ENCODE results near the gene HMG20A. TPM values are rescaled to one million over a fixed set of nuclear protein-coding genes. Genes with fewer than 3 reads are reported as not detected.

Gene HMG20A
- polyA plus RNA-seq, 1 donor from 2014 or later: 52.2 TPM

DNA sequence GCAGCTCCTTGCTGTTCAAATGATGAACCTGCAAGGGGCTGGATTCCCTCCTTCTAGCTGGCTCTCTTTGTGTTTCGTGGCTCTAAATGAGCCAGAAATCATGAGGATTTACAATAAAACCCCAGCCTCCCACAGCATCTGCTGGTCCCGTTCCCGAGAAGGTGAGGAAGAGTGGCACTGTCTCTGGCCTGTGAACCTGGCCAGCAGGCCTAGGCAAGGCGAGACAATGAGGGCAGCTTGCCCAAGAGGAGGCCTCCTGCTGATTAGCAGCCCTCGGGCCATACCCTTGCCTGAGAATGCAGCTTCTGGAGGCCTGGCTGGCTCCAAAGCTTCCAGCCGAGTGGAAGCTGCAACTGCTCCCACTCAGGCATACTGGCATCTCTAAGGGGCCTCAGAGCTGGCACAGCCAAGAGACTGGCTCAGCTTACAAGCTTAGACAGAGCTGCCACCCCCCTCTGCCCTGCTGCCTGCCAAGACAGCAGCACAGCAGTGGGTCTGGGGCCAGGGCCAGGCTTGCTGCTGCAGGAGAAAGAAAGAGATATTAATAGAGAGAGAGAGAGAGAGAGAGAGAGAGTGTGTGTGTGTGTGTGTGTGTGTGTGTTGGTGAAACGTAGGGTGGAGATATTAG, 76.5 kb downstream of the HMG20A start:
- no peaks in the 10 kb centered on the region for H3K36me3 ChIP-seq (ENCODE audit: insufficient read depth, low read length)
- peak overlapping the region; percentile 44 for H3K9ac ChIP-seq (ENCODE audit: low read length)
- peak overlapping the region; percentile 35 for H2AFZ ChIP-seq (ENCODE audit: low read depth, low read length)
- peak; percentile 33 for TF ChIP-seq SMC3 (conservative IDR thresholded peaks at IDR 0.05; ENCODE audit: poor library complexity)
- no peak for TF ChIP-seq EZH2 (IDR thresholded peaks at IDR 0.05; ENCODE audit: borderline replicate concordance, insufficient read depth, low read length, poor library complexity, severe bottlenecking)
- TF ChIP-seq TAF1 (IDR thresholded peaks at IDR 0.05; ENCODE audit: low read depth): no peak
- TF ChIP-seq EP300 (conservative IDR thresholded peaks at IDR 0.05; ENCODE audit: poor library complexity, severe bottlenecking): no peak
- TF ChIP-seq, protein P1, sequence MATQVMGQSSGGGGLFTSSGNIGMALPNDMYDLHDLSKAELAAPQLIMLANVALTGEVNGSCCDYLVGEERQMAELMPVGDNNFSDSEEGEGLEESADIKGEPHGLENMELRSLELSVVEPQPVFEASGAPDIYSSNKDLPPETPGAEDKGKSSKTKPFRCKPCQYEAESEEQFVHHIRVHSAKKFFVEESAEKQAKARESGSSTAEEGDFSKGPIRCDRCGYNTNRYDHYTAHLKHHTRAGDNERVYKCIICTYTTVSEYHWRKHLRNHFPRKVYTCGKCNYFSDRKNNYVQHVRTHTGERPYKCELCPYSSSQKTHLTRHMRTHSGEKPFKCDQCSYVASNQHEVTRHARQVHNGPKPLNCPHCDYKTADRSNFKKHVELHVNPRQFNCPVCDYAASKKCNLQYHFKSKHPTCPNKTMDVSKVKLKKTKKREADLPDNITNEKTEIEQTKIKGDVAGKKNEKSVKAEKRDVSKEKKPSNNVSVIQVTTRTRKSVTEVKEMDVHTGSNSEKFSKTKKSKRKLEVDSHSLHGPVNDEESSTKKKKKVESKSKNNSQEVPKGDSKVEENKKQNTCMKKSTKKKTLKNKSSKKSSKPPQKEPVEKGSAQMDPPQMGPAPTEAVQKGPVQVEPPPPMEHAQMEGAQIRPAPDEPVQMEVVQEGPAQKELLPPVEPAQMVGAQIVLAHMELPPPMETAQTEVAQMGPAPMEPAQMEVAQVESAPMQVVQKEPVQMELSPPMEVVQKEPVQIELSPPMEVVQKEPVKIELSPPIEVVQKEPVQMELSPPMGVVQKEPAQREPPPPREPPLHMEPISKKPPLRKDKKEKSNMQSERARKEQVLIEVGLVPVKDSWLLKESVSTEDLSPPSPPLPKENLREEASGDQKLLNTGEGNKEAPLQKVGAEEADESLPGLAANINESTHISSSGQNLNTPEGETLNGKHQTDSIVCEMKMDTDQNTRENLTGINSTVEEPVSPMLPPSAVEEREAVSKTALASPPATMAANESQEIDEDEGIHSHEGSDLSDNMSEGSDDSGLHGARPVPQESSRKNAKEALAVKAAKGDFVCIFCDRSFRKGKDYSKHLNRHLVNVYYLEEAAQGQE (IDR thresholded peaks at IDR 0.05; ENCODE audit: borderline replicate concordance): no peak
- no peak for TF ChIP-seq MXI1 (conservative IDR thresholded peaks at IDR 0.05; ENCODE audit: poor library complexity, severe bottlenecking)
- no peak for TF ChIP-seq POLR2AphosphoS5 (IDR thresholded peaks at IDR 0.05)
- TF ChIP-seq RAD21 (conservative IDR thresholded peaks at IDR 0.05): peak; percentile 17
- TF ChIP-seq, protein P2, sequence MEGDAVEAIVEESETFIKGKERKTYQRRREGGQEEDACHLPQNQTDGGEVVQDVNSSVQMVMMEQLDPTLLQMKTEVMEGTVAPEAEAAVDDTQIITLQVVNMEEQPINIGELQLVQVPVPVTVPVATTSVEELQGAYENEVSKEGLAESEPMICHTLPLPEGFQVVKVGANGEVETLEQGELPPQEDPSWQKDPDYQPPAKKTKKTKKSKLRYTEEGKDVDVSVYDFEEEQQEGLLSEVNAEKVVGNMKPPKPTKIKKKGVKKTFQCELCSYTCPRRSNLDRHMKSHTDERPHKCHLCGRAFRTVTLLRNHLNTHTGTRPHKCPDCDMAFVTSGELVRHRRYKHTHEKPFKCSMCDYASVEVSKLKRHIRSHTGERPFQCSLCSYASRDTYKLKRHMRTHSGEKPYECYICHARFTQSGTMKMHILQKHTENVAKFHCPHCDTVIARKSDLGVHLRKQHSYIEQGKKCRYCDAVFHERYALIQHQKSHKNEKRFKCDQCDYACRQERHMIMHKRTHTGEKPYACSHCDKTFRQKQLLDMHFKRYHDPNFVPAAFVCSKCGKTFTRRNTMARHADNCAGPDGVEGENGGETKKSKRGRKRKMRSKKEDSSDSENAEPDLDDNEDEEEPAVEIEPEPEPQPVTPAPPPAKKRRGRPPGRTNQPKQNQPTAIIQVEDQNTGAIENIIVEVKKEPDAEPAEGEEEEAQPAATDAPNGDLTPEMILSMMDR (IDR thresholded peaks at IDR 0.05; ENCODE audit: poor library complexity, severe bottlenecking): peak; percentile 45
- no peaks in the 10 kb centered on the region for H3F3A ChIP-seq (ENCODE audit: insufficient read depth, low read length, poor library complexity, severe bottlenecking)
- no peaks in the 10 kb centered on the region for H3K9me3 ChIP-seq (ENCODE audit: low read length)
- H3K27ac ChIP-seq (ENCODE audit: low read length): peak overlapping the region; percentile 69
- H3K27me3 ChIP-seq (ENCODE audit: insufficient read depth, low read depth, low read length): no peaks in the 10 kb centered on the region
- no peaks in the 10 kb centered on the region for H3K9me2 ChIP-seq (ENCODE audit: insufficient read depth, low read length)
- H3K4me3 ChIP-seq (ENCODE audit: low read length): peak overlapping the region; percentile 5
- H3K4me2 ChIP-seq (ENCODE audit: low read length): no peak overlapping the region
- H3K79me2 ChIP-seq (replicated peaks; ENCODE audit: insufficient read depth, low read length): no peaks in the 10 kb centered on the region
- no peaks in the 10 kb centered on the region for H4K20me1 ChIP-seq (ENCODE audit: insufficient read depth)

DNA sequence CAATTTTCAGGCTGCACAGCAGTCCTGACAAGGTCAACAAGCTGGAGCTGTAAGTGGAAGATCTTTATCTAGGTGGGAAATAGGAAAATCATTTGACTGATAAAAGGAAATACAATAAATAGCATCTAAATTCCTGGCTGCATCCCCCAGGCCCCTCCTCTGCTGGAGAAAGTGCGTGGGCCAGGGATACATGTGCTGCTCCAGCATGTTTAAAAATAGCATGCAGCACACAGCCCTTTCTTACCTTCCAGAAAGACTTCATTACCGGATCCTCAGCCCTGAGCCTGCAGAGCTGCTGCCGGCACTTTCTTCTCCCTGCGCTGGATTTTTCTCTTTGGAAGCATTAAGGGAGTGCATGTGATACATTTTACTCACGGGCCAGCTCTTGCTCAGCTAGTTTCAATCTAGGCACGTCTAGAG, 77.3 kb downstream of the HMG20A start:
- Histone ChIP-seq H3K9ac (ENCODE audit: low read length) (peak overlapping the region; percentile 44), H4K20me1 (ENCODE audit: insufficient read depth) (no peaks in the 10 kb centered on the region), H3K36me3 (ENCODE audit: insufficient read depth, low read length) (no peaks in the 10 kb centered on the region), H3K27ac (ENCODE audit: low read length) (peak overlapping the region; percentile 69), H3K9me3 (ENCODE audit: low read length) (no peaks in the 10 kb centered on the region), H3K4me2 (ENCODE audit: low read length) (peak overlapping the region; percentile 50), H3K27me3 (ENCODE audit: insufficient read depth, low read depth, low read length) (no peaks in the 10 kb centered on the region), H3K4me3 (ENCODE audit: low read length) (peak overlapping the region; percentile 28), H3F3A (ENCODE audit: insufficient read depth, low read length, poor library complexity, severe bottlenecking) (no peaks in the 10 kb centered on the region), H3K9me2 (ENCODE audit: insufficient read depth, low read length) (no peaks in the 10 kb centered on the region), H2AFZ (ENCODE audit: low read depth, low read length) (no peak overlapping the region), H3K79me2 (replicated peaks; ENCODE audit: insufficient read depth, low read length) (no peaks in the 10 kb centered on the region)
- TF ChIP-seq RAD21 (conservative IDR thresholded peaks at IDR 0.05): no peak
- TF ChIP-seq TAF1 (IDR thresholded peaks at IDR 0.05; ENCODE audit: low read depth): no peak
- TF ChIP-seq SMC3 (conservative IDR thresholded peaks at IDR 0.05; ENCODE audit: poor library complexity): peak; percentile 24
- no peak for TF ChIP-seq EP300 (conservative IDR thresholded peaks at IDR 0.05; ENCODE audit: poor library complexity, severe bottlenecking)
- TF ChIP-seq, protein P2 (IDR thresholded peaks at IDR 0.05; ENCODE audit: poor library complexity, severe bottlenecking): no peak
- no peak for TF ChIP-seq POLR2AphosphoS5 (IDR thresholded peaks at IDR 0.05)
- TF ChIP-seq, protein P1 (IDR thresholded peaks at IDR 0.05; ENCODE audit: borderline replicate concordance): peak; percentile 34
- TF ChIP-seq MXI1 (conservative IDR thresholded peaks at IDR 0.05; ENCODE audit: poor library complexity, severe bottlenecking): peak; percentile 29
- TF ChIP-seq EZH2 (IDR thresholded peaks at IDR 0.05; ENCODE audit: borderline replicate concordance, insufficient read depth, low read length, poor library complexity, severe bottlenecking): no peak
